Epithelial cell of esophagus (primary cell): ENCODE measurements around the gene CABS1.

ENCODE experiments used
- DNase-seq: peaks from one replicate; pipeline ENCODE4 v3.0.0; 2010; ENCODE audit warnings: low read depth
- H3K4me3 ChIP-seq: 2 replicates; pipeline ENCODE4 v1.5.1; 2011; ENCODE audit warnings: mild to moderate bottlenecking, low read length, control low read depth
- CTCF ChIP-seq: IDR thresholded peaks from 2 replicates; pipeline ENCODE4 v1.5.1; 2011; ENCODE audit warnings: low read depth, mild to moderate bottlenecking, low read length, control low read depth, inconsistent platforms; ENCODE audit not compliant: insufficient read depth; ENCODE audit errors: missing control alignments

CABS1 gene

GRCh38 chr4:70371987-70372386 is 37.2 kb downstream of the CABS1 start:
- no peak for TF ChIP-seq CTCF
- no peak overlapping the region for H3K4me3 ChIP-seq
- DNase-seq, result peak; percentile 5

- no peak for DNase-seq
- no peak overlapping the region for H3K4me3 ChIP-seq
- no peak for TF ChIP-seq CTCF
Observed at GRCh38 chr4:70372760-70373159, 38.0 kb downstream of the CABS1 start.

GRCh38 chr4:70380578-70380977 is 45.8 kb downstream of the CABS1 start:
- no peak for TF ChIP-seq CTCF
- no peak overlapping the region for H3K4me3 ChIP-seq
- no peak for DNase-seq

GRCh38 chr4:70382691-70383181 is 48.0 kb downstream of the CABS1 start, which contains the start of gene SMR3B:
SMR3B (plus strand) TSS chr4:70383131; CDS start chr4:70384511, 1,380 bp downstream.
- no peak within 1 kb of the TSS for H3K4me3 ChIP-seq
- DNase-seq, result no peak
- TF ChIP-seq CTCF, result no peak
